ENCODE data around the gene KCNK7. TPM values are rescaled to one million over a fixed set of nuclear protein-coding genes. Genes with fewer than 3 reads are reported as not detected.

Gene KCNK7
- total RNA-seq, 6 donors from 2014 or later: 0.59 to 3.7 (median 1.7) TPM; not detected in 1

GRCh38 chr11:65578667-65579066 is 16.9 kb downstream of the KCNK7 start:
- Histone ChIP-seq H3K27ac (peak overlapping the region in 2 of 4 donors; percentile 93 to 98), H3K4me3 (no peak overlapping the region), H3K36me3 (peaks cover 0 to 51% (median 32%) of the 10 kb centered on the region in 4 donors), H3K4me1 (peaks cover 33 to 48% (median 45%) of the 10 kb centered on the region in 4 donors), H3K9me3 (no peaks in the 10 kb centered on the region), H3K27me3 (no peaks in the 10 kb centered on the region)
- 93 to 96% methylated on average over 3 of the region's 3 CpGs for WGBS, 2 donors
- TF ChIP-seq EP300 (IDR thresholded peaks at IDR 0.05) (no peak), POLR2A (IDR thresholded peaks at IDR 0.05) (no peak), CTCF (IDR thresholded peaks at IDR 0.05) (no peak), POLR2AphosphoS5 (IDR thresholded peaks at IDR 0.05) (no peak)
- ATAC-seq (ENCODE audit: low FRiP score in 2 of 2): no peak
- DNase-seq: no peak

- ATAC-seq (ENCODE audit: low FRiP score in 2 of 2) (no peak), DNase-seq (no peak)
- 87 to 93% methylated on average over 7 of the region's 7 CpGs for WGBS, 2 donors
- H3K27ac ChIP-seq: peak overlapping the region; percentile 93 to 98 (median 94)
- H3K4me1 ChIP-seq: peaks cover 38 to 53% (median 51%) of the 10 kb centered on the region in 4 donors
- peaks cover 0 to 54% (median 30%) of the 10 kb centered on the region in 4 donors for H3K36me3 ChIP-seq
- no peak for TF ChIP-seq EP300 (IDR thresholded peaks at IDR 0.05)
- no peak for TF ChIP-seq CTCF (IDR thresholded peaks at IDR 0.05)
- TF ChIP-seq POLR2AphosphoS5 (IDR thresholded peaks at IDR 0.05): no peak
- no peak for TF ChIP-seq POLR2A (IDR thresholded peaks at IDR 0.05)
- peak overlapping the region in 2 of 4 donors; percentile 85 to 87 for H3K4me3 ChIP-seq
- H3K27me3 ChIP-seq: no peaks in the 10 kb centered on the region
- no peaks in the 10 kb centered on the region for H3K9me3 ChIP-seq
These were observed 17.5 kb downstream of the KCNK7 start for GRCh38 chr11:65578134-65578533.

GRCh38 chr11:65577756-65578109 is 17.9 kb downstream of the KCNK7 start:
- H3K4me3 ChIP-seq: peak overlapping the region in 3 of 4 donors; percentile 85 to 93 (median 87)
- ATAC-seq (ENCODE audit: low FRiP score in 2 of 2): no peak
- no peak for TF ChIP-seq POLR2AphosphoS5 (IDR thresholded peaks at IDR 0.05)
- TF ChIP-seq CTCF (IDR thresholded peaks at IDR 0.05): no peak
- TF ChIP-seq POLR2A (IDR thresholded peaks at IDR 0.05): no peak
- TF ChIP-seq EP300 (IDR thresholded peaks at IDR 0.05): no peak
- H3K9me3 ChIP-seq: no peaks in the 10 kb centered on the region
- H3K27ac ChIP-seq: peak overlapping the region; percentile 93 to 98 (median 94)
- peak in 1 of 2 donors; percentile 68 for DNase-seq
- 45 to 50% methylated on average over 1 to 8 of the region's 8 CpGs for WGBS, 2 donors
- H3K27me3 ChIP-seq: no peaks in the 10 kb centered on the region
- peaks cover 0 to 50% (median 30%) of the 10 kb centered on the region in 4 donors for H3K36me3 ChIP-seq
- H3K4me1 ChIP-seq: peaks cover 40 to 56% (median 54%) of the 10 kb centered on the region in 4 donors

GRCh38 chr11:65576867-65577755 is 18.5 kb downstream of the KCNK7 start:
- TF ChIP-seq EP300 (IDR thresholded peaks at IDR 0.05) (no peak), CTCF (IDR thresholded peaks at IDR 0.05) (no peak), POLR2AphosphoS5 (IDR thresholded peaks at IDR 0.05) (peak; percentile 49 to 68), POLR2A (IDR thresholded peaks at IDR 0.05) (peak in 2 of 4 donors; percentile 31 to 73)
- Histone ChIP-seq H3K36me3 (peaks cover 0 to 44% (median 29%) of the 10 kb centered on the region in 4 donors), H3K9me3 (no peaks in the 10 kb centered on the region), H3K27me3 (no peaks in the 10 kb centered on the region), H3K27ac (peak overlapping the region; percentile 93 to 98 (median 94)), H3K4me3 (peak overlapping the region; percentile 49 to 93 (median 86)), H3K4me1 (peaks cover 42 to 58% (median 56%) of the 10 kb centered on the region in 4 donors)
- ATAC-seq (ENCODE audit: low FRiP score in 2 of 2) (peak; percentile 45 to 65), DNase-seq (peak; percentile 85 to 91)
- 31 to 34% methylated on average over 5 to 16 of the region's 18 CpGs for WGBS, 2 donors
